Middle frontal gyrus (tissue), 1 donor: ENCODE measurements around the gene SNX19.
"Not testable (repeated sequence)": the region's sequence is repeated elsewhere in the genome, so short reads cannot be mapped to it uniquely, and the experiment has no call there.

Experiments used
- DNase-seq: peaks from one replicate; pipeline ENCODE4 v3.0.0-alpha.2; 2015; ENCODE audit warnings: low spot score; ENCODE audit errors: extremely low spot score

SNX19 gene

GRCh38 chr11:130872981-130873380 is 43.3 kb downstream of the SNX19 start:
- DNase-seq, result no peak

GRCh38 chr11:130872513-130872912 is 43.8 kb downstream of the SNX19 start:
- no peak for DNase-seq

- DNase-seq, result no peak
These were observed 44.2 kb downstream of the SNX19 start for GRCh38 chr11:130872102-130872501.

GRCh38 chr11:130871616-130872015 is 44.7 kb downstream of the SNX19 start:
- no peak for DNase-seq

GRCh38 chr11:130868721-130869390 is 47.4 kb downstream of the SNX19 start:
- no peak for DNase-seq

GRCh38 chr11:130868086-130868710 is 48.1 kb downstream of the SNX19 start:
- no peak for DNase-seq

- no peak for DNase-seq
These were observed 49.4 kb downstream of the SNX19 start for GRCh38 chr11:130866831-130867230.

GRCh38 chr11:130865774-130866114 is 50.5 kb downstream of the SNX19 start:
- no peak for DNase-seq

- DNase-seq, result no peak
These were observed 51.0 kb downstream of the SNX19 start for GRCh38 chr11:130865091-130865773.

- peak; percentile 89 for DNase-seq
These were observed 54.1 kb downstream of the SNX19 start for GRCh38 chr11:130861902-130862860.

GRCh38 chr11:130861283-130861682 is 55.0 kb downstream of the SNX19 start:
- DNase-seq, result no peak

GRCh38 chr11:130859886-130860285 is 56.4 kb downstream of the SNX19 start:
- DNase-seq, result no peak

- no peak for DNase-seq
These were observed 58.1 kb downstream of the SNX19 start for GRCh38 chr11:130858215-130858614.

- DNase-seq, result not testable (repeated sequence)
These were observed 60.6 kb downstream of the SNX19 start for GRCh38 chr11:130855707-130856106.

- no peak for DNase-seq
These were observed 61.8 kb downstream of the SNX19 start for GRCh38 chr11:130854483-130854882.

- no peak for DNase-seq
These were observed 63.7 kb downstream of the SNX19 start for GRCh38 chr11:130852589-130852988.

GRCh38 chr11:130850185-130850944 is 65.9 kb downstream of the SNX19 start:
- DNase-seq, result no peak

- DNase-seq, result peak; percentile 36
These were observed 67.1 kb downstream of the SNX19 start for GRCh38 chr11:130849215-130849568.

GRCh38 chr11:130848361-130849214 is 67.7 kb downstream of the SNX19 start:
- no peak for DNase-seq

GRCh38 chr11:130847517-130847916 is 68.8 kb downstream of the SNX19 start:
- no peak for DNase-seq
